HuH-7 (cell line): ENCODE measurements around the gene CLCA1.

Source experiments
- DNase-seq: peaks from one replicate; pipeline ENCODE4 v3.0.0; 2011; ENCODE audit warnings: low spot score

CLCA1 gene

GRCh38 chr1:86468501-86468977, at the start of gene CLCA1:
TSS of gene CLCA1 (plus strand) at chr1:86468927. CDS start at chr1:86468972, 45 bp downstream.
- no peak for DNase-seq

GRCh38 chr1:86419277-86419903, 49.3 kb upstream of the CLCA1 start:
- peak; percentile 26 for DNase-seq

- no peak for DNase-seq
These were observed 47.0 kb upstream of the CLCA1 start for GRCh38 chr1:86421601-86422280.

- no peak for DNase-seq
These were observed 45.3 kb upstream of the CLCA1 start for GRCh38 chr1:86423473-86423872.

- no peak for DNase-seq
These were observed 44.9 kb upstream of the CLCA1 start, which contains the start of gene CLCA2 for GRCh38 chr1:86423873-86424272. TSS of gene CLCA2 (plus strand) at chr1:86424171. CDS start at chr1:86424248, 77 bp downstream.

- DNase-seq, result no peak
These were observed 39.5 kb upstream of the CLCA1 start for GRCh38 chr1:86429122-86429725.

GRCh38 chr1:86429835-86430234, 38.9 kb upstream of the CLCA1 start:
- DNase-seq, result no peak

GRCh38 chr1:86430376-86430775, 38.4 kb upstream of the CLCA1 start:
- DNase-seq, result no peak

GRCh38 chr1:86434059-86434458, 34.7 kb upstream of the CLCA1 start:
- DNase-seq, result no peak

- DNase-seq, result no peak
These were observed 33.4 kb upstream of the CLCA1 start for GRCh38 chr1:86435327-86435726.

GRCh38 chr1:86436041-86436440, 32.7 kb upstream of the CLCA1 start:
- DNase-seq, result no peak

- DNase-seq, result no peak
These were observed 27.1 kb upstream of the CLCA1 start for GRCh38 chr1:86441581-86441980.

GRCh38 chr1:86441997-86442396, 26.7 kb upstream of the CLCA1 start:
- no peak for DNase-seq

- DNase-seq, result no peak
These were observed 22.8 kb upstream of the CLCA1 start for GRCh38 chr1:86445919-86446318.

GRCh38 chr1:86447198-86447790, 21.4 kb upstream of the CLCA1 start:
- DNase-seq, result no peak

GRCh38 chr1:86448670-86449069, 20.1 kb upstream of the CLCA1 start:
- no peak for DNase-seq

- no peak for DNase-seq
These were observed 19.6 kb upstream of the CLCA1 start for GRCh38 chr1:86449103-86449502.

- DNase-seq, result no peak
These were observed 17.9 kb upstream of the CLCA1 start for GRCh38 chr1:86450847-86451246.

- no peak for DNase-seq
These were observed 15.1 kb upstream of the CLCA1 start for GRCh38 chr1:86453664-86454063.

- no peak for DNase-seq
These were observed 13.7 kb upstream of the CLCA1 start for GRCh38 chr1:86455073-86455472.

- no peak for DNase-seq
These were observed 7.7 kb upstream of the CLCA1 start for GRCh38 chr1:86460998-86461397.

- DNase-seq, result no peak
These were observed 7.2 kb upstream of the CLCA1 start for GRCh38 chr1:86461482-86461881.

- DNase-seq, result no peak
These were observed 3.9 kb upstream of the CLCA1 start for GRCh38 chr1:86464819-86465218.
